H9 (cell line): Measurements from ENCODE around the gene ACOT7. TPM values are rescaled to one million over a fixed set of nuclear protein-coding genes. Genes with fewer than 3 reads are reported as not detected.

Experiments
- DNase-seq: peaks from one replicate; pipeline ENCODE4 v3.0.0-alpha.2; 2017
- H2AFZ ChIP-seq: one replicate; pipeline ENCODE4 v1.6.1; 2013; ENCODE audit warnings: mild to moderate bottlenecking, low read length, control low read depth, moderate library complexity
- H2AK5ac ChIP-seq: 2 replicates; pipeline ENCODE4 v1.6.1; 2013; ENCODE audit warnings: low read length, control low read depth, mixed read lengths; ENCODE audit not compliant: insufficient read length
- H2BK120ac ChIP-seq: one replicate; pipeline ENCODE4 v1.6.1; 2013; ENCODE audit warnings: low read depth, mild to moderate bottlenecking, low read length, control low read depth, inconsistent platforms; ENCODE audit not compliant: poor library complexity, severe bottlenecking
- H2BK12ac ChIP-seq: 2 replicates; pipeline ENCODE4 v1.6.1; 2013; ENCODE audit warnings: low read length, control low read depth, mixed read lengths, low read depth; ENCODE audit not compliant: insufficient read length
- H2BK15ac ChIP-seq: 2 replicates; pipeline ENCODE4 v1.6.1; 2013; ENCODE audit warnings: low read depth, low read length, control low read depth
- H2BK20ac ChIP-seq: one replicate; pipeline ENCODE4 v1.6.1; 2013; ENCODE audit warnings: low read depth, mild to moderate bottlenecking, low read length, control low read depth, inconsistent platforms; ENCODE audit not compliant: poor library complexity, severe bottlenecking
- H2BK5ac ChIP-seq: 2 replicates; pipeline ENCODE4 v1.6.1; 2013; ENCODE audit warnings: low read length, control low read depth, mixed read lengths; ENCODE audit not compliant: insufficient read length
- H3K14ac ChIP-seq: 2 replicates; pipeline ENCODE4 v1.6.1; 2013; ENCODE audit warnings: low read length, control low read depth; ENCODE audit not compliant: insufficient read depth
- H3K18ac ChIP-seq: 2 replicates; pipeline ENCODE4 v1.6.1; 2013; ENCODE audit warnings: low read depth, mild to moderate bottlenecking, mixed read lengths, low read length, control low read depth; ENCODE audit not compliant: insufficient read length
- H3K23ac ChIP-seq: 2 replicates; pipeline ENCODE4 v1.6.1; 2013; ENCODE audit warnings: low read length, control low read depth, mixed read lengths, low read depth; ENCODE audit not compliant: insufficient read length
- H3K23me2 ChIP-seq: 2 replicates; pipeline ENCODE4 v1.6.1; 2013; ENCODE audit warnings: low read depth, mild to moderate bottlenecking, mixed read lengths, low read length, control low read depth; ENCODE audit not compliant: insufficient read length, poor library complexity, severe bottlenecking
- H3K27ac ChIP-seq: 2 replicates; pipeline ENCODE4 v1.5.1; 2013; ENCODE audit warnings: low read length, control low read depth, mixed read lengths, low read depth; ENCODE audit not compliant: insufficient read length
- H3K27me3 ChIP-seq: 2 replicates; pipeline ENCODE4 v1.6.1; 2013; ENCODE audit warnings: low read length, control low read depth, inconsistent platforms; ENCODE audit not compliant: insufficient read depth
- H3K4ac ChIP-seq: 2 replicates; pipeline ENCODE4 v1.6.1; 2013; ENCODE audit warnings: low read depth, mild to moderate bottlenecking, control low read depth, inconsistent platforms, low read length, moderate library complexity
- H3K4me1 ChIP-seq: 2 replicates; pipeline ENCODE4 v1.6.1; 2013; ENCODE audit warnings: low read length, control low read depth, inconsistent platforms; ENCODE audit not compliant: insufficient read depth
- H3K4me2 ChIP-seq: 2 replicates; pipeline ENCODE4 v1.6.1; 2013; ENCODE audit warnings: low read length, control low read depth, mixed read lengths; ENCODE audit not compliant: insufficient read length, insufficient read depth
- H3K56ac ChIP-seq: 2 replicates; pipeline ENCODE4 v1.6.1; 2013; ENCODE audit warnings: low read depth, mild to moderate bottlenecking, mixed read lengths, low read length, control low read depth; ENCODE audit not compliant: insufficient read length
- H3K79me1 ChIP-seq: 2 replicates; pipeline ENCODE4 v1.6.1; 2013; ENCODE audit warnings: low read depth, mild to moderate bottlenecking, moderate library complexity, low read length, control low read depth, inconsistent platforms; ENCODE audit not compliant: insufficient read depth, poor library complexity, severe bottlenecking
- H3K79me2 ChIP-seq: 2 replicates; pipeline ENCODE4 v1.6.1; 2013; ENCODE audit warnings: low read length, control low read depth, inconsistent platforms; ENCODE audit not compliant: insufficient read depth
- H3K9ac ChIP-seq: 2 replicates; pipeline ENCODE4 v1.6.1; 2013; ENCODE audit warnings: low read length, control low read depth, mixed read lengths; ENCODE audit not compliant: insufficient read length; ENCODE audit errors: extremely low read depth
- H3K9me3 ChIP-seq: one replicate; pipeline ENCODE4 v1.6.1; 2013; ENCODE audit warnings: low read depth, low read length, inconsistent platforms; ENCODE audit not compliant: control insufficient read depth
- H3T11ph ChIP-seq: one replicate; pipeline ENCODE4 v1.6.1; 2013; ENCODE audit warnings: mild to moderate bottlenecking, low read length, control low read depth, inconsistent platforms
- H4K20me1 ChIP-seq: one replicate; pipeline ENCODE4 v1.6.1; 2013; ENCODE audit not compliant: control insufficient read depth, insufficient read length, insufficient read depth
- H4K5ac ChIP-seq: 2 replicates; pipeline ENCODE4 v1.6.1; 2013; ENCODE audit warnings: low read depth, mild to moderate bottlenecking, mixed read lengths, low read length, control low read depth; ENCODE audit not compliant: insufficient read length
- H4K8ac ChIP-seq: replicated peaks from 2 replicates; pipeline ENCODE4 v1.6.1; 2013; ENCODE audit warnings: low read length, control low read depth, mixed read lengths, low read depth; ENCODE audit not compliant: insufficient read length
- H4K91ac ChIP-seq: 2 replicates; pipeline ENCODE4 v1.6.1; 2013; ENCODE audit warnings: low read depth, mild to moderate bottlenecking, moderate library complexity, mixed read lengths, low read length, control low read depth; ENCODE audit not compliant: insufficient read length
- H3K27ac Mint-ChIP-seq, 3 experiments: 2 replicates in 2 of 3; 3 replicates in 1 of 3; pipeline ENCODE4 v1.8.0; 2020 to 2021; ENCODE audit warnings: mixed read lengths in 3 of 3, mild to moderate bottlenecking in 1 of 3, moderate library complexity in 1 of 3
- H3K27me3 Mint-ChIP-seq: 2 replicates; pipeline ENCODE4 v1.8.0; 2021; ENCODE audit warnings: low read depth, mild to moderate bottlenecking, moderate library complexity, mixed read lengths
- H3K36me3 Mint-ChIP-seq, 3 experiments: 2 replicates in 2 of 3; 3 replicates in 1 of 3; pipeline ENCODE4 v1.8.0; 2020 to 2021; ENCODE audit warnings: low read depth in 3 of 3, mixed read lengths in 3 of 3; ENCODE audit not compliant: insufficient read depth in 1 of 3
- H3K4me1 Mint-ChIP-seq, 2 experiments: 2 replicates each; pipeline ENCODE4 v1.8.0; 2020; ENCODE audit warnings: mixed read lengths in 2 of 2
- H3K4me3 Mint-ChIP-seq, 2 experiments: 2 replicates in 1 of 2; 3 replicates in 1 of 2; pipeline ENCODE4 v1.8.0; 2020 to 2021; ENCODE audit warnings: mild to moderate bottlenecking in 2 of 2, mixed read lengths in 2 of 2, moderate library complexity in 1 of 2
- H3K9me3 Mint-ChIP-seq, 2 experiments: 2 replicates in 1 of 2; 3 replicates in 1 of 2; pipeline ENCODE4 v1.8.0; 2020; ENCODE audit warnings: mild to moderate bottlenecking in 2 of 2, mixed read lengths in 2 of 2, moderate library complexity in 1 of 2
- CTCF ChIP-seq: fragments of 200-600 bp; sonication (generic); conservative IDR thresholded peaks from 3 replicates; pipeline ENCODE4 v1.8.0; 2021; ENCODE audit warnings: antibody characterized with exemption, mild to moderate bottlenecking
- WGBS: extraction: QIAGEN DNeasy Blood & Tissue Kit; methylation state at CpG from one replicate; pipeline ENCODE4 v1.1.7; 2013; ENCODE audit warnings: missing lambda C conversion rate, low lambda C conversion rate, mixed read lengths; ENCODE audit not compliant: insufficient read length; ENCODE audit errors: extremely low coverage; 5-methylcytosine and 5-hydroxymethylcytosine counted together
- total RNA-seq: library from RNA; stranded (reverse); gene quantifications from 2 replicates; pipeline ENCODE4 v1.2.1, GENCODE V29; 2021

ACOT7 gene
- total RNA-seq, 1 experiment from 2014 or later, result 87.4 TPM

- Histone ChIP-seq H4K91ac (no peak overlapping the region), H4K8ac (no peak overlapping the region), H2BK120ac (no peak overlapping the region), H3T11ph (no peak overlapping the region), H2BK20ac (no peak overlapping the region), H3K27me3 (no peaks in the 10 kb centered on the region; the same call in 1 of the 2 replicates), H3K4me2 (peak overlapping the region; percentile 5), H3K23ac (no peak overlapping the region), H3K79me1 (no peaks in the 10 kb centered on the region), H3K18ac (peak overlapping the region; percentile 66), H3K79me2 (no peaks in the 10 kb centered on the region), H2AK5ac (no peak overlapping the region), H3K23me2 (peaks cover 25% of the 10 kb centered on the region), H3K14ac (peak overlapping the region; percentile 54; the same call in 1 of the 2 replicates), H3K4ac (no peak overlapping the region), H2AFZ (no peak overlapping the region), H2BK5ac (no peak overlapping the region), H4K5ac (no peak overlapping the region), H3K9ac (no peak overlapping the region), H3K9me3 (no peaks in the 10 kb centered on the region), H3K27ac (no peak overlapping the region), H2BK15ac (no peak overlapping the region), H4K20me1 (no peaks in the 10 kb centered on the region), H2BK12ac (no peak overlapping the region), H3K56ac (no peak overlapping the region), H3K4me1 (peaks cover 5% of the 10 kb centered on the region; the same call in 1 of the 2 replicates)
- H3K27me3 Mint-ChIP-seq, result peaks cover 13% of the 10 kb centered on the region
- peak overlapping the region in 2 of 3 experiments; percentile 61 to 80; a peak in 3 of 7 replicates for H3K27ac Mint-ChIP-seq
- WGBS, result no CpG with 5 or more reads among the region's 99 CpGs
- peak; percentile 79 for DNase-seq
- peaks cover 54 to 56% of the 10 kb centered on the region in 2 experiments for H3K4me1 Mint-ChIP-seq
- no peaks in the 10 kb centered on the region; a peak in 1 of 5 replicates for H3K9me3 Mint-ChIP-seq
- no peaks in the 10 kb centered on the region for H3K36me3 Mint-ChIP-seq
- no peak for TF ChIP-seq CTCF
- peak overlapping the region; percentile 49 to 67 for H3K4me3 Mint-ChIP-seq
These were observed 151.5 kb downstream of the ACOT7 start for GRCh38 chr1:6241887-6242740.
